Stimulated activated memory B cell treated with anti-CD40 and anti-IgM and Interleukin-4, amounts not matched to agents 10 μg/mL and 1 μg/mL and 100 μg/mL, for 72 hours (primary cell): ENCODE results near the gene INO80B.
"Not testable (repeated sequence)": the region's sequence is repeated elsewhere in the genome, so short reads cannot be mapped to it uniquely, and the experiment has no call there.

ENCODE experiments used
- ATAC-seq: fragments of 150-1000 bp; cut with Tn5 transposase; 2 replicates; pipeline ENCODE4 v1.10.0; 2021
- H3K27ac Mint-ChIP-seq: one replicate; pipeline ENCODE4 v1.8.0; 2022; ENCODE audit warnings: mild to moderate bottlenecking, mixed read lengths
- H3K27me3 Mint-ChIP-seq: one replicate; pipeline ENCODE4 v1.8.0; 2022; ENCODE audit warnings: mixed read lengths
- H3K36me3 Mint-ChIP-seq: one replicate; pipeline ENCODE4 v1.8.0; 2022; ENCODE audit warnings: mixed read lengths
- H3K4me1 Mint-ChIP-seq: one replicate; pipeline ENCODE4 v1.8.0; 2022; ENCODE audit warnings: mixed read lengths
- H3K4me3 Mint-ChIP-seq: one replicate; pipeline ENCODE4 v1.8.0; 2022; ENCODE audit warnings: mild to moderate bottlenecking, moderate library complexity, mixed read lengths
- H3K9me3 Mint-ChIP-seq: one replicate; pipeline ENCODE4 v1.8.0; 2022; ENCODE audit warnings: mixed read lengths

INO80B gene

DNA sequence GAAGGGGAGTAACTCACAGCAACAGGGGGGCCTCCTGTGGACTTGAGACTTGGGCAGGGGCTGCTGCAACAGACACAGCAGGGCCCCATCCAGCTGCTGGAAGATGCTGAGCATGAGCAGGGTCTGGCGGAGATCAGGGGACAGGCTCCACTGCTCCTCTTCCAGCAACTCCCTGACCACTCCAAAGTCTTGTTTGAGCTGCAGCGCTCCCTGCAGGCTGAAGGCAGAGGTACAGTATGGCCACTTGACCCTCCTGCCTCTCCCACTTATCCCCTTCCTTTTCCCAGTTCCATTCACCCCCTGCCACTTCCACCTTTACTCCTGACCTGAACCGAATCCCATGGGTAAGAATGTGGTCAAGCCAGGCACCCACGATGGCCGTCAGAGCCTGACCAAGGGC, 20.0 kb downstream of the INO80B start:
- Mint-ChIP-seq H3K36me3 (peaks cover 37% of the 10 kb centered on the region), H3K27me3 (no peaks in the 10 kb centered on the region), H3K9me3 (no peaks in the 10 kb centered on the region), H3K4me1 (peaks cover 28% of the 10 kb centered on the region), H3K4me3 (no peak overlapping the region), H3K27ac (no peak overlapping the region)
- no peak for ATAC-seq

DNA sequence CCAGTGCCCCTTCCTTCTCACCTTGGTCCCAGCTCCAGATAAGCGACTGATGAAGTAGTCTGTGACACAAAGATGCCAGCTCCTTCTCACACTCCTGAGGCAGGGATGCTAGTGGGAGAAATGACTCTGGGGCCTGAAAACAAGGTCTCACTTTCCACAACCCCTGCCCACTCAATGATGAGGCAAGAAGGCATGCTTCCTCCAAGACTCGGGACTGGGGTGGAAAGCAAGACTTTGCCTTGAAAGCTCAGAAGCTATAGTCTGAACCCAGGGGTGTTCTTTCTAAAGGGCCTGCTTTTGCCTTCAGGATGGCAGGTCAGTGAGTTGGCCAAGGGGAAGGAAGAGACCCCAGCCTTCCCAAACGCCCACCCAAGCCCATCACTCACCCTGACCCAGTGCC, 26.5 kb downstream of the INO80B start:
- Mint-ChIP-seq H3K9me3 (no peaks in the 10 kb centered on the region), H3K27me3 (no peaks in the 10 kb centered on the region), H3K4me3 (peak overlapping the region; percentile 100), H3K27ac (peak overlapping the region; percentile 97), H3K4me1 (peaks cover 35% of the 10 kb centered on the region), H3K36me3 (peaks cover 31% of the 10 kb centered on the region)
- no peak for ATAC-seq

DNA sequence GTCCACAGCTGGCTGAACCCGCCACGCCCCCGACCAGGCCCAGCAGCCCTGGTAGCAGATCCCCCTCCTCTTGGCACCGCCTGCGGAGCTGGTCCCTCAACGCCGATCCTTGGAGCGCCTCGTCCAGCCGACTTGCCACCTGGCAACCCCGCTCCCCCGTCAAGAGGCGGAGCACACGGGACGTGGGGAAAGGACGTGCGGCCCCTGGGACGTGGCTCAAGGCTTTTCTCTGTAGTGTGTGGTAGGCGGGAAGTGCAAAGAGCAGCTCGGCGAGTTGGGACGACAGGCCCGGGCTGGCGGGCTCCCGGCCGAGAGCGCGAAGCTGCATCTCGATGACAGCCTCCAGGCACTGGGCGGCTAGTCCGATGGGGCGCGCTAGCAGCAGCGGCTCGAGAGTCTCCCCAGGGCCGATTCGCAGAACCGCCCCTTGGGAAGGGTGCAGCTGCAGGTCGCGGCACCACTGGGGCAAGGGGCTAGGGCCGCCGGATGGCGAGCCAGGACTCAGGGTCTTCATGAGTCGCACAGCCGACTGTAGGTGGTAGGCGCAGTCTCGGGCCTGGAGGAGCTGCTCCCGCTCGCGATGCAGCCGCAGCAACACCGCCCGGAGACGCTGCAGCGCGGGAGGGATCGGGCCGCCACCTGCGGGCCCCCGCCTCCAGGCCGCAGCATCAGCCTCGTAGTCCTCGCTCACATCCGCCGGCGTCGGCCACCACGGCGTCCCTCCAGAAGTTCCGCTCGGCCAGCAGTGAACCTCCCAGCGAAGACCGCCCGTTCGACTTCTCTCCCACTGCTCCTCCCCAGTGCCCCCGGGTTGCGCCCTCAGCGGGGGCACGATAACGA, 27.3 kb downstream of the INO80B start:
- Mint-ChIP-seq H3K36me3 (peaks cover 38% of the 10 kb centered on the region), H3K4me1 (peaks cover 35% of the 10 kb centered on the region), H3K9me3 (no peaks in the 10 kb centered on the region), H3K27me3 (no peaks in the 10 kb centered on the region), H3K27ac (peak overlapping the region; percentile 97), H3K4me3 (peak overlapping the region; percentile 100)
- peak; percentile 79 for ATAC-seq

- peaks cover 35% of the 10 kb centered on the region for H3K4me1 Mint-ChIP-seq
- H3K9me3 Mint-ChIP-seq: no peaks in the 10 kb centered on the region
- H3K27ac Mint-ChIP-seq: peak within 1 kb of the TSS; percentile 97
- ATAC-seq: peak; percentile 97
- H3K27me3 Mint-ChIP-seq: no peaks in the 10 kb centered on the region
- peaks cover 32% of the 10 kb centered on the region for H3K36me3 Mint-ChIP-seq
- H3K4me3 Mint-ChIP-seq: peak within 1 kb of the TSS; percentile 100
Measured at GRCh38 chr2:74482801-74483674, 28.2 kb downstream of the INO80B start, which contains the start of the genes CCDC142 and TTC31. CCDC142 (minus strand) TSS chr2:74482998; CDS start chr2:74482837, 161 bp downstream. TTC31 (plus strand) TSS chr2:74483081; CDS start chr2:74483096, 15 bp downstream.

DNA sequence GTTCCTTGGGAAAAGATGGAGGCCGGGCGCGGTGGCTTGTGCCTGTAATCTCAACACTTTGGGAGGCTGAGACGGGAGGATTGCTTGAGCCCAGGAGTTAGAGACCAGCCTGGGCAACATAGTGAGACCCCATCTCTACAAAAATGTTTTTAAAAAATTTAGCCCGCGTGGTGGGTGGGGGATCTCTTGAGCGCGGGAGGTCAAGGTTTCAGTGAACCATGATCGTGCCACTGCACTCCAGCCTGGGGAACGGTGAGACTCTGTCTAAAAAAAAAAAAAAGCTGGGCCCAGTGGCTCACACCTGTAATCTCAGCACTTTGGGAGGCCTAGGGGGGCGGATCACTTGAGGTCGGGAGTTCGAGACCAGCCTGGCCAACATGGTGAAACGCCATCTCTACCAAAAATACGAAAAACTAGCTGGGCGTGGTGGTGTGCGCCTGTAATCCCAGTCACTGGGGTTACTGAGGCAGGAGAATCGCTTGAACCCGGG, 28.8 kb downstream of the INO80B start:
- Mint-ChIP-seq H3K4me1 (peaks cover 35% of the 10 kb centered on the region), H3K36me3 (peaks cover 32% of the 10 kb centered on the region), H3K27ac (peak overlapping the region; percentile 97), H3K4me3 (peak overlapping the region; percentile 100)
- H3K27me3 Mint-ChIP-seq, H3K9me3 Mint-ChIP-seq, ATAC-seq: not testable (repeated sequence)

- Mint-ChIP-seq H3K36me3 (peaks cover 35% of the 10 kb centered on the region), H3K27me3 (no peaks in the 10 kb centered on the region), H3K27ac (no peak overlapping the region), H3K9me3 (no peaks in the 10 kb centered on the region), H3K4me3 (no peak overlapping the region), H3K4me1 (peaks cover 19% of the 10 kb centered on the region)
- ATAC-seq: no peak
Measured at GRCh38 chr2:74486141-74486540, 31.3 kb downstream of the INO80B start.

DNA sequence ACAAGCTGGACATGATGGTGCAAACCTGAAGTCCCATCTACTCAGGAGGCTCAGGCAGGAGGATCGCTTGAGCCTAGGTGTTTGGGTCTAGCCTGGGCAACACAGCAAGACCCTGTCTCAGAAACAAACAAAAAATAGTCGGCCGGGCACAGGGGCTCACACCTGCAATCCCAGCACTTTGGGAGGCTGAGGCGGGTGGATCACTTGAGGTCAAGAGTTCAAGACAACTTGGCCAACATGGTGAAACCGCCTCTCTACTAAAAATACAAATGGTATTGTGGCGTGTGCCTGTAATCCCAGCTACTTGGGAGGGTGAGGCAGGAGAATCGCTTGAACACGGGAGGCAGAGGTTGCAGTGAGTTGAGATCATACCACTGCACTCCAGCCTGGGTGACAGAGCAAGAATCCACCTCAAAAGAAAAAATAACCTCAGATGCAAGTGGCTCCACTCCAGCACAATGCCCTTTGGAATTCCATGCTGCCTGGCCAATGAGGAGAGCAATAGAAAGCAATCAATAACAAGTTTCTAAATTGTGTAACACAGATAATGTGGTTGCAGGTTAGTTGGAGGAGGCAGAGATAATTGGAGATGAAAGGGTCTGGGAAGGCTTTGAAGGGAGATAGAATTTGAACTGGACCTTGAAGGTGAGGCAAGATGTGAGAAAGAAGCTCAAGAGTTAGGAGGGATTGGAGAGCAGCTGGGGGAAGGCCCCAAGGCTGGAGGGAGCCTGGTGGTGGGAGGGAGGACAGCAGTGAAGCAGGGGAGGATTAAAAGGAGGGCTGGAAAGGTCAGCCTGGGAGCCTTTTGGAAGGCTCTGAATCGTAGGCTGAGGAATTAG, 34.0 kb downstream of the INO80B start:
- H3K36me3 Mint-ChIP-seq: peaks cover 59% of the 10 kb centered on the region
- no peak overlapping the region for H3K27ac Mint-ChIP-seq
- no peaks in the 10 kb centered on the region for H3K27me3 Mint-ChIP-seq
- no peak overlapping the region for H3K4me3 Mint-ChIP-seq
- peaks cover under 1% of the 10 kb centered on the region for H3K4me1 Mint-ChIP-seq
- no peaks in the 10 kb centered on the region for H3K9me3 Mint-ChIP-seq
- ATAC-seq: no peak

- no peaks in the 10 kb centered on the region for H3K4me1 Mint-ChIP-seq
- H3K36me3 Mint-ChIP-seq: peaks cover 65% of the 10 kb centered on the region
- no peaks in the 10 kb centered on the region for H3K27me3 Mint-ChIP-seq
- H3K9me3 Mint-ChIP-seq: no peaks in the 10 kb centered on the region
- no peak overlapping the region for H3K27ac Mint-ChIP-seq
- H3K4me3 Mint-ChIP-seq: no peak overlapping the region
- no peak for ATAC-seq
Measured at GRCh38 chr2:74489906-74490305, 35.0 kb downstream of the INO80B start.

- no peak overlapping the region for H3K27ac Mint-ChIP-seq
- H3K27me3 Mint-ChIP-seq: no peaks in the 10 kb centered on the region
- H3K9me3 Mint-ChIP-seq: no peaks in the 10 kb centered on the region
- no peak overlapping the region for H3K4me3 Mint-ChIP-seq
- H3K4me1 Mint-ChIP-seq: no peaks in the 10 kb centered on the region
- no peak for ATAC-seq
- peaks cover 55% of the 10 kb centered on the region for H3K36me3 Mint-ChIP-seq
Measured at GRCh38 chr2:74491648-74492544, 37.0 kb downstream of the INO80B start.

GRCh38 chr2:74493546-74493945, 38.7 kb downstream of the INO80B start:
- Mint-ChIP-seq H3K36me3 (peaks cover 53% of the 10 kb centered on the region), H3K27ac (no peak overlapping the region), H3K9me3 (no peaks in the 10 kb centered on the region), H3K27me3 (peaks cover 13% of the 10 kb centered on the region), H3K4me1 (peaks cover 12% of the 10 kb centered on the region), H3K4me3 (no peak overlapping the region)
- no peak for ATAC-seq

GRCh38 chr2:74495440-74495839, 40.6 kb downstream of the INO80B start:
- peaks cover 39% of the 10 kb centered on the region for H3K36me3 Mint-ChIP-seq
- no peaks in the 10 kb centered on the region for H3K9me3 Mint-ChIP-seq
- peaks cover 32% of the 10 kb centered on the region for H3K27me3 Mint-ChIP-seq
- no peak overlapping the region for H3K4me3 Mint-ChIP-seq
- peaks cover 28% of the 10 kb centered on the region for H3K4me1 Mint-ChIP-seq
- ATAC-seq: no peak
- no peak overlapping the region for H3K27ac Mint-ChIP-seq

GRCh38 chr2:74496997-74497776, 42.3 kb downstream of the INO80B start:
- Mint-ChIP-seq H3K4me3 (peak overlapping the region; percentile 74), H3K4me1 (peaks cover 37% of the 10 kb centered on the region), H3K27ac (peak overlapping the region; percentile 2), H3K9me3 (no peaks in the 10 kb centered on the region), H3K36me3 (peaks cover 23% of the 10 kb centered on the region), H3K27me3 (peaks cover 48% of the 10 kb centered on the region)
- no peak for ATAC-seq

- Mint-ChIP-seq H3K27ac (peak overlapping the region; percentile 2), H3K27me3 (peaks cover 50% of the 10 kb centered on the region), H3K4me1 (peaks cover 44% of the 10 kb centered on the region), H3K36me3 (peaks cover 15% of the 10 kb centered on the region), H3K4me3 (peak overlapping the region; percentile 74), H3K9me3 (no peaks in the 10 kb centered on the region)
- ATAC-seq: peak; percentile 37
Measured at GRCh38 chr2:74497777-74498499, 43.1 kb downstream of the INO80B start.
